Gastrocnemius medialis (tissue), 4 donors: ENCODE results near the gene IL1RL1.

Experiments
- CTCF ChIP-seq, 5 experiments: fragments of 450-650 bp in 3 of 5; fragments of 200-600 bp in 2 of 5; sonication (generic) in 2 of 5; IDR thresholded peaks in 4 of 5; conservative IDR thresholded peaks in 1 of 5; 1 replicate in 4 of 5; 2 replicates in 1 of 5; pipeline ENCODE4 v1.5.1; 2016 to 2019; ENCODE audit warnings: antibody characterized with exemption in 5 of 5, mild to moderate bottlenecking in 3 of 5, moderate library complexity in 3 of 5
- POLR2A ChIP-seq, 2 donors: fragments of 450-650 bp; IDR thresholded peaks; one replicate each; pipeline ENCODE4 v1.6.1; 2017; ENCODE audit warnings: antibody characterized with exemption in 2 of 2, mild to moderate bottlenecking in 2 of 2, moderate library complexity in 2 of 2

DNA sequence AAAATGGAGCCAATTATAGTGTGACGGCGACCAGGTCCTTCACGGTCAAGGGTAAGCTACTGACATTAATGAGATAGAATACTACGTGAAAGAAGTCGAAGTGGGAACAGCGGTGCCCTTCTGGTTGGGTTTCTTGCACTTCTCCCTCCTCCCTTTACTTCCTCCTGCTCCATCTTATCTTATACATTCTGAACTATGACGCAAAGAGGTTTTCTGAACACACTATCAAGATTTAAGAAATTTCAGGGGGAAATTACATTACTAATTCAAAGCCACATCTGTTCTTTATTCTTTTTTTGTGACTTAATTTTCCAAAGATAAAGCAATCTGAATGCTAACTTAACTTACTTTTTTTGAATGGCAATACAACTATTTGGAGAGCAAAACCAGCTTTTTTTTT, 29.4 kb downstream of the IL1RL1 start:
- TF ChIP-seq POLR2A (IDR thresholded peaks at IDR 0.05): no peak
- TF ChIP-seq CTCF (IDR thresholded peaks at IDR 0.05 in 4 of 5, conservative IDR thresholded peaks at IDR 0.05 in 1 of 5): no peak
